Naive thymus-derived CD4-positive, alpha-beta T cell (primary cell): ENCODE measurements around the gene LRG1. TPM values are rescaled to one million over a fixed set of nuclear protein-coding genes. Genes with fewer than 3 reads are reported as not detected.
"Not testable (repeated sequence)": the region's sequence is repeated elsewhere in the genome, so short reads cannot be mapped to it uniquely, and the experiment has no call there.

Source experiments
- ATAC-seq: fragments of 150-1000 bp; cut with Tn5 transposase; 2 replicates; pipeline ENCODE4 v1.10.0; 2021; ENCODE audit warnings: mild to moderate bottlenecking, moderate library complexity
- CTCF ChIA-PET: fragments of 350-600 bp; sonication (Branson Sonifier 250); formaldehyde crosslinking; loops from one replicate; lab custom pipeline; 2021; ENCODE audit warnings: antibody characterized with exemption; lab: Charles Lee
- POLR2A ChIA-PET: fragments of 350-600 bp; sonication (Branson Sonifier 250); formaldehyde crosslinking; loops from one replicate; lab custom pipeline; 2021; ENCODE audit warnings: antibody characterized with exemption, inconsistent platforms; lab: Charles Lee
- DNase-seq, 9 donors: peaks; one replicate each; pipeline versions ENCODE4 v3.0.0 to v3.0.0-alpha.2; 2020 to 2022; ENCODE audit warnings: mixed read lengths in 1 of 9
- H3K27ac ChIP-seq: one replicate; pipeline ENCODE4 v1.7.0; 2013; ENCODE audit warnings: mild to moderate bottlenecking, low read depth, low read length, moderate library complexity
- H3K27me3 ChIP-seq, 2 donors: one replicate each; pipeline ENCODE4 v1.7.0; 2013; ENCODE audit warnings: low read length in 2 of 2, mild to moderate bottlenecking in 2 of 2, moderate library complexity in 2 of 2; ENCODE audit not compliant: control insufficient read depth in 2 of 2, insufficient read depth in 2 of 2
- H3K36me3 ChIP-seq, 3 experiments: 1 replicate in 2 of 3; 2 replicates in 1 of 3; pipeline ENCODE4 v1.7.0; 2013; ENCODE audit warnings: low read length in 3 of 3, mild to moderate bottlenecking in 3 of 3, moderate library complexity in 1 of 3; ENCODE audit not compliant: insufficient read depth in 3 of 3, control insufficient read depth in 2 of 3
- H3K4me1 ChIP-seq, 2 donors: one replicate each; pipeline ENCODE4 v1.7.0; 2013; ENCODE audit warnings: low read length in 2 of 2, mild to moderate bottlenecking in 2 of 2, moderate library complexity in 1 of 2; ENCODE audit not compliant: control insufficient read depth in 2 of 2, insufficient read depth in 2 of 2
- H3K4me3 ChIP-seq: 2 replicates; pipeline ENCODE4 v1.7.0; 2013; ENCODE audit warnings: mild to moderate bottlenecking, low read length
- H3K9me3 ChIP-seq, 3 experiments: 1 replicate in 2 of 3; 2 replicates in 1 of 3; pipeline ENCODE4 v1.7.0; 2013; ENCODE audit warnings: low read length in 3 of 3; ENCODE audit not compliant: control insufficient read depth in 2 of 3
- H3K27ac Mint-ChIP-seq, 9 donors: one replicate each; pipeline ENCODE4 v1.8.0; 2020 to 2022; ENCODE audit warnings: mixed read lengths in 9 of 9, mild to moderate bottlenecking in 8 of 9, moderate library complexity in 5 of 9, inconsistent platforms in 2 of 9
- H3K27me3 Mint-ChIP-seq, 5 donors: one replicate each; pipeline ENCODE4 v1.8.0; 2021 to 2022; ENCODE audit warnings: mixed read lengths in 5 of 5, mild to moderate bottlenecking in 1 of 5
- H3K36me3 Mint-ChIP-seq, 5 donors: one replicate each; pipeline ENCODE4 v1.8.0; 2020 to 2022; ENCODE audit warnings: mixed read lengths in 5 of 5, mild to moderate bottlenecking in 3 of 5, inconsistent platforms in 1 of 5
- H3K4me1 Mint-ChIP-seq, 7 donors: one replicate each; pipeline ENCODE4 v1.8.0; 2020 to 2022; ENCODE audit warnings: mixed read lengths in 7 of 7, mild to moderate bottlenecking in 3 of 7, inconsistent platforms in 1 of 7
- H3K4me3 Mint-ChIP-seq, 10 donors: one replicate each; pipeline ENCODE4 v1.8.0; 2020 to 2022; ENCODE audit warnings: mild to moderate bottlenecking in 10 of 10, mixed read lengths in 10 of 10, moderate library complexity in 6 of 10, inconsistent platforms in 2 of 10
- H3K9me3 Mint-ChIP-seq, 11 donors: one replicate each; pipeline ENCODE4 v1.8.0; 2020 to 2022; ENCODE audit warnings: mixed read lengths in 11 of 11, mild to moderate bottlenecking in 4 of 11, inconsistent platforms in 1 of 11, moderate library complexity in 1 of 11
- intact Hi-C, 2 donors: fragments of 100-400 bp; cut with micrococcal nuclease; formaldehyde crosslinking; loops; one replicate each; pipeline ENCODE4 v1.15.1; 2023
- polyA plus RNA-seq, 2 donors: library from polyadenylated mRNA; unstranded; fragments of 300-500 nt; fragmentation: Illumina TruSeq; gene quantifications; one replicate each; pipeline ENCODE4 v1.2.3, GENCODE V29; 2021
- total RNA-seq, 6 experiments: library from RNA in 5 of 6; stranded (reverse) in 5 of 6; gene quantifications; 1 replicate in 5 of 6; 2 replicates in 1 of 6; pipeline ENCODE4 v1.2.3 and lab custom pipeline; 2021 to 2026

The LRG1 gene
- total and polyA plus RNA-seq, 7 experiments from 2014 or later, result 0.06 to 1.6 (median 0.50) TPM; not detected in 3

DNA sequence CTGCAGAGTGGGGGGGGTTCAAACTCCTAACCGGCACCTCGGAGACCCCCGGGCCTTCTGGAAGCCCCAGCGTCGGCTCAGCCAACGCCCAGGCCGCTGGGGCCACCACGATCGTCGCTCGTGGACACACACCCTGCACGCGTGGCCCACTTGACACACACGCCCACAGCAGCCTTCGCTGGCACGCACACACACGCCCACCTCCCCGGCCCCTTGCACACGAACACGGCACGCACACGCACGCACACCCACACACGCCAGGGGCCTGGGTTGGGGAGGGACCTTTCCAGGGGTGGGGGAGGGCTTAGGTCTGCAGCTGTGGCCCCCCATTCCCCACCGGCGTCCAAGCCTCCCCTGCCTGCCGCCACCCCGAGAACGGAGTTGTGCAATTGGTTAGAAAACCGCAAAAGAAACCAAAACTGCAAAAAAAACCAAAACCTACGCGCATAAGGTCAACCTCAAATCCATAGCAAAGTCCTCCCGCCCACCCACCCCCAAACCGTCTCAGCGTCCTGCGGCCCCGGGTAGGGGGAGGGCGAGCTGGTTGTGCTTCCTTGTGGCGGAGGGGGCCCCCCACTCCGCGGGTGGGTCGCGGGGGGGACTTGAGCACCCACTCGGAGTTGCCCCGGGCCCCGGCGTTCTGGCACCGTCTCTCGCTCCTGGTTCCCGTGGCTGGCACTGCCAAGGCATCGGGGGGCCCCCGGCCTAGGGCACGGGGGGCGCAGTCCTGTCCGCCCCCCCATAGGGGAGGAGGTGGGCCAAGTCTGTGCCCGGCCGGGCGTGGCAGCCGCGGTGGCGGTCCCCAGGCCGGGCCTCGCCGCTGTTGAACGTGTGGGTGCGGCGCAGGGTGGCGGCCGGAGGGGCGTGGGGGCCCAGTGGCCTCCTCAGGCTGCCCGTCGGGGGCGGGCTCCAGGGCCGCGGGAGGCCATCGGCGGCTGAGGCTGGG is 3.3 kb upstream of the LRG1 start:
- Mint-ChIP-seq H3K4me3 (no peak overlapping the region), H3K9me3 (peaks cover 0 to 6% (median 0%) of the 10 kb centered on the region in 11 donors), H3K36me3 (peaks cover 0 to 4% (median 0%) of the 10 kb centered on the region in 5 donors), H3K4me1 (peaks cover 0 to 10% (median 6%) of the 10 kb centered on the region in 7 donors), H3K27ac (no peak overlapping the region), H3K27me3 (peaks cover 0 to 19% (median 4%) of the 10 kb centered on the region in 5 donors)
- Histone ChIP-seq H3K4me1 (no peaks in the 10 kb centered on the region), H3K36me3 (no peaks in the 10 kb centered on the region), H3K9me3 (peaks cover 0 to 4% (median 0%) of the 10 kb centered on the region in 3 experiments), H3K4me3 (no peak overlapping the region), H3K27me3 (no peaks in the 10 kb centered on the region), H3K27ac (no peak overlapping the region)
- ChIA-PET CTCF (no interaction called here), POLR2A (no interaction called here)
- ATAC-seq (no peak), DNase-seq (no peak)
- intact Hi-C loops, result no loop called here

DNA sequence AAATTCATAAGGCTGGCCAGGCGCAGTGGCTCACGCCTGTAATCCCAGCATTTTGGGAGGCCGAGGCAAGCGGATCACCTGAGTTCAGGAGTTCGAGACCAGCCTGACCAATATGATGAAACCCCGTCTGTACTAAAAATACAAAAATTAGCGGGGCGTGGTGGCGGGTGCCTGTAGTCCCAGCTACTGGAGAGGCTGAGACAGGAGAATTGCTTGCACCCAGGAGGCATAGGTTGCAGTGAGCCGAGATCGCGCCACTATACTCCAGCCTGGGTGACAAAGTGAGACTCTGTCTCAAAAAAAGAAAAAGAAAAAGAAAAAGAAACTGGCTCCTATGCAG is 1.9 kb upstream of the LRG1 start:
- POLR2A ChIA-PET, H3K27ac ChIP-seq, H3K4me3 ChIP-seq, H3K27me3 ChIP-seq, H3K36me3 ChIP-seq, intact Hi-C loops, H3K4me1 ChIP-seq, H3K27ac Mint-ChIP-seq, ATAC-seq, H3K4me3 Mint-ChIP-seq, H3K9me3 ChIP-seq, H3K9me3 Mint-ChIP-seq, H3K36me3 Mint-ChIP-seq, DNase-seq: not testable (repeated sequence)
- H3K27me3 Mint-ChIP-seq, result peaks cover 0 to 24% (median 7%) of the 10 kb centered on the region in 5 donors
- CTCF ChIA-PET, result interaction anchor here (0.6 to 0.7 kb wide), 3 partner anchors 99 to 971 kb away, joined by 4 to 6 read pairs (median 5); no protein-coding TSS in a partner anchor
- H3K4me1 Mint-ChIP-seq, result peaks cover 0 to 10% (median 6%) of the 10 kb centered on the region in 7 donors

DNA sequence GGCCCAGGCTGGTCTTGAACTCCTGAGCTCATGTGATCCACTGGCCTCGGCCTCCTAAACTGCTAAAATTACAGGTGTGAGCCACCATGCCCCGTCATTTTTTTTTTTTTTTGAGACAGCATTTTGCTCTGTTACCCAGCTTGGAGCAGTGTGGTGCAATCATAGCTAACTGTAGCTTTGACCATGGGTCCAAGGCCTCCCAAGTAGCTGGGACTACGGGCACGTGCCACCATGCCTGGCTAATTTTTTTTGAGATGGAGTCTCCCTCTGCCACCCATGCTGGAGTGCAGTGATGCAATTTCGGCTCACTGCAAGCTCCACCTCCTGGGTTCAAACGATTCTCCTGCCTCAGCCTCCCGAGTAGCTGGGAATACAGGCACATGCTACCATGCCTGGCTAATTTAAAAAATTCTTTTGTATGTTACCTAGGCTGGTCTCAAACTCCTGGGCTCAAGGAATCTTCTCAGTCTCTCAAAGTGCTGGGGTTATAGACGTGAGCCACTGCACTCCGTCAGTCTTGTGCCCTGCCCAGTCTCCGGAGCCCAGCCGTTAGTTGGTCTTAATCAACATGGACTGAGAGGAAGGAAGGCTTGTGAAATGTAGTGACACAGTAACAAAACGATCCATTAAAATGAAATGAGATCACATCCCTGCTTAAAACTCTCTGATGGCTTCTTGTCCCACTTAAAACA is 1.4 kb upstream of the LRG1 start:
- peaks cover 0 to 4% of the 10 kb centered on the region in 2 donors for H3K27me3 ChIP-seq
- H3K36me3 Mint-ChIP-seq, result peaks cover 0 to 4% (median 0%) of the 10 kb centered on the region in 5 donors
- intact Hi-C loops, result no loop called here
- CTCF ChIA-PET, result interaction anchor here (0.6 to 0.8 kb wide), 4 partner anchors 16 to 105 kb away, joined by 4 to 7 read pairs (median 6); no protein-coding TSS in a partner anchor
- H3K4me3 ChIP-seq, result no peak overlapping the region
- no peaks in the 10 kb centered on the region for H3K36me3 ChIP-seq
- H3K4me1 ChIP-seq, result no peaks in the 10 kb centered on the region
- H3K9me3 ChIP-seq, result peaks cover 0 to 4% (median 0%) of the 10 kb centered on the region in 3 experiments
- no peak overlapping the region for H3K27ac ChIP-seq
- peak; percentile 49 for ATAC-seq
- peaks cover 0 to 6% (median 0%) of the 10 kb centered on the region in 11 donors for H3K9me3 Mint-ChIP-seq
- H3K4me1 Mint-ChIP-seq, result peaks cover 0 to 10% (median 6%) of the 10 kb centered on the region in 7 donors
- no peak overlapping the region for H3K4me3 Mint-ChIP-seq
- peaks cover 0 to 24% (median 7%) of the 10 kb centered on the region in 5 donors for H3K27me3 Mint-ChIP-seq
- no peak for DNase-seq
- H3K27ac Mint-ChIP-seq, result peak overlapping the region in 1 of 9 donors; percentile 71
- POLR2A ChIA-PET, result no interaction called here

DNA sequence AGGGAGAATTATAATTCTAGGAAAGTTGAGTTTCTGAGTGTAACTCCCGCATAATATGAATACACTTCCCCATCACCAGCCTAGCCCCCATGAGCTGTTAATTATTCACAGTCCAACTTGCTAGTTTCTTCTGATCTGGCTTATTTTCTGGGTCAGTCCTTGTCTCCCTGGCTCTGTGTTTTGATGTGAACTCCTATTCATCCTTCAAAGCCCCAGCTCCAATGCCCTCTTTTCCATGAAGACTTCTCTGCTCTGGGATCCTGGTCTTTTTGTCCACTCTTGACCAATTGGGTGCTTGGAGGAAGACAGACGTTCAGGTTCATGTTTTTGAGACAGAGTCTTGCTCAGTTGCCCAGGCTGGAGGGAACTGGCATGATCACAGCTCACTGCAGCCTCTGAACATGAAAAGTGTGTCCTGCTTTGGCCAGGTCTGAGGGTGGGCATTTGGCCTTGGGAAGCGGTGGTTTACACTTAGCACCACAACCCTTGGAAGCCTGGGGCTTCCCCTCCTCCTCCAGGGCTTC is 605 bp downstream of the LRG1 start:
- H3K4me3 Mint-ChIP-seq, result no peak overlapping the region
- POLR2A ChIA-PET, result no interaction called here
- peaks cover 0 to 4% (median 0%) of the 10 kb centered on the region in 3 experiments for H3K9me3 ChIP-seq
- H3K4me3 ChIP-seq, result no peak overlapping the region
- no peak for ATAC-seq
- intact Hi-C loops, result no loop called here
- peaks cover 7 to 32% (median 11%) of the 10 kb centered on the region in 5 donors for H3K27me3 Mint-ChIP-seq
- no peaks in the 10 kb centered on the region for H3K36me3 ChIP-seq
- H3K27me3 ChIP-seq, result peaks cover 0 to 4% of the 10 kb centered on the region in 2 donors
- peaks cover 0 to 4% (median 0%) of the 10 kb centered on the region in 5 donors for H3K36me3 Mint-ChIP-seq
- H3K4me1 ChIP-seq, result no peaks in the 10 kb centered on the region
- no peak overlapping the region for H3K27ac ChIP-seq
- CTCF ChIA-PET, result no interaction called here
- H3K27ac Mint-ChIP-seq, result no peak overlapping the region
- H3K9me3 Mint-ChIP-seq, result peaks cover 0 to 4% (median 0%) of the 10 kb centered on the region in 11 donors
- H3K4me1 Mint-ChIP-seq, result peaks cover 0 to 16% (median 10%) of the 10 kb centered on the region in 7 donors
- DNase-seq, result no peak

DNA sequence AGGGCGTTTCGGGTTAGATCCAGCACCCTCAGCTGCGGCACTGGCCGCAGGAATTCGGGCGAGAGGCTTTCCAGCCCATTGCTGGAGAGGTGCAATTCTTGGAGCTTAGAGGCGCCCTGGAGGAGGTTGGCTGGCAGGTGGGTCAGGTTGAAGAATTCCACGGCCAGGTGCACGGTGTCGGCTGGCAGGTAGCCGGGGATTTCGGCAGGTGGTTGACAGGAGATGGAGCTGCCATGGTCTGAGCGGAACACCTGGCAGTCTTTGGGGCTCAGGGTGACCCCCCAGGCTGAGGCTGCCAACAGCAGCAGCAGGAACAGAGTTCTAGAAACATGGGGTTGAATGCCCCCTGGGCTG is 1.3 kb downstream of the LRG1 start:
- Mint-ChIP-seq H3K27me3 (peaks cover 7 to 32% (median 11%) of the 10 kb centered on the region in 5 donors), H3K4me3 (no peak overlapping the region), H3K27ac (no peak overlapping the region), H3K9me3 (peaks cover 0 to 4% (median 0%) of the 10 kb centered on the region in 11 donors), H3K4me1 (peaks cover 0 to 16% (median 12%) of the 10 kb centered on the region in 7 donors), H3K36me3 (peaks cover 0 to 4% (median 0%) of the 10 kb centered on the region in 5 donors)
- ChIA-PET POLR2A (no interaction called here), CTCF (no interaction called here)
- no peaks in the 10 kb centered on the region for H3K36me3 ChIP-seq
- intact Hi-C loops, result no loop called here
- H3K4me3 ChIP-seq, result no peak overlapping the region
- no peaks in the 10 kb centered on the region for H3K4me1 ChIP-seq
- peaks cover 0 to 4% of the 10 kb centered on the region in 2 donors for H3K27me3 ChIP-seq
- ATAC-seq, result no peak
- no peak overlapping the region for H3K27ac ChIP-seq
- H3K9me3 ChIP-seq, result peaks cover 0 to 4% (median 0%) of the 10 kb centered on the region in 3 experiments
- DNase-seq, result no peak

DNA sequence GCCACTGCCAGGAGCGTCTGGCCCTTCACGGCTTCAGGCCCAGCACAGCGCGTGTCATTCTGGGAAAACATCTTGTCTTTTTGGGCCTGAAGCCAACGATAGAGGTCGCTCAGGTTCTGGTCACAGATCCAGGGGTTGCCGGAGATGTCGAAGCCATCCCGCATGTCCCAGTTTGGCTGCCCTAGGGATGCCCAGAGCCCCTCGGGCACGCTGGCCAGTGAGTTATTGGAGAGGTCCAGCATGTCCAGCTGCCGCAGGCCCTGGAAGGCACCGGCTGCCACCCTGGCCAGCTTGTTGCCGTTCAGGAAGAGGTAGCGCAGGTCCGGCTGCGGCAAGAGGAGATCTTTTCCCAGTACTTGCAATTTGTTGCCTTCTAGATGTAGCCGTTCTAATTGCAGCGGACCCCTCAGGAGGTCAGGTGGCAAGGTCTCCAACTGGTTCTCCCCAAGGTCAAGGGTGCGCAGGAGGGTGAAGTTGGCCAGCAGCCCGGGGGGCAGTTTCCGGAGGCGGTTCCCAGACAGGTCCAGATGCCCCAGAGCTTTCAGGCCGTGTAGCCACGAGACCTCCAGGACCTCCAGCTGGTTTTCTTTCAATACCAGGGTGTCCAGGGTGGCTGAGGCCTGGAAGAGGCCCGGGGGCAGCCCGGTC is 1.8 kb downstream of the LRG1 start:
- H3K9me3 Mint-ChIP-seq, result peaks cover 0 to 4% (median 0%) of the 10 kb centered on the region in 11 donors
- H3K9me3 ChIP-seq, result peaks cover 0 to 4% (median 0%) of the 10 kb centered on the region in 3 experiments
- POLR2A ChIA-PET, result no interaction called here
- no peak overlapping the region for H3K27ac ChIP-seq
- ATAC-seq, result no peak
- H3K4me3 Mint-ChIP-seq, result no peak overlapping the region
- H3K4me1 ChIP-seq, result no peaks in the 10 kb centered on the region
- CTCF ChIA-PET, result no interaction called here
- no peaks in the 10 kb centered on the region for H3K36me3 ChIP-seq
- DNase-seq, result no peak
- peaks cover 0 to 4% (median 0%) of the 10 kb centered on the region in 5 donors for H3K36me3 Mint-ChIP-seq
- intact Hi-C loops, result no loop called here
- H3K4me1 Mint-ChIP-seq, result peaks cover 0 to 16% (median 13%) of the 10 kb centered on the region in 7 donors
- no peak overlapping the region for H3K27ac Mint-ChIP-seq
- peaks cover 7 to 36% (median 16%) of the 10 kb centered on the region in 5 donors for H3K27me3 Mint-ChIP-seq
- H3K4me3 ChIP-seq, result no peak overlapping the region
- peaks cover 0 to 4% of the 10 kb centered on the region in 2 donors for H3K27me3 ChIP-seq
